ENCODE data around the gene MOB1A. TPM values are rescaled to one million over a fixed set of nuclear protein-coding genes. Genes with fewer than 3 reads are reported as not detected.

Gene MOB1A
- total RNA-seq, 1 donor from 2014 or later: 60.5 TPM

DNA sequence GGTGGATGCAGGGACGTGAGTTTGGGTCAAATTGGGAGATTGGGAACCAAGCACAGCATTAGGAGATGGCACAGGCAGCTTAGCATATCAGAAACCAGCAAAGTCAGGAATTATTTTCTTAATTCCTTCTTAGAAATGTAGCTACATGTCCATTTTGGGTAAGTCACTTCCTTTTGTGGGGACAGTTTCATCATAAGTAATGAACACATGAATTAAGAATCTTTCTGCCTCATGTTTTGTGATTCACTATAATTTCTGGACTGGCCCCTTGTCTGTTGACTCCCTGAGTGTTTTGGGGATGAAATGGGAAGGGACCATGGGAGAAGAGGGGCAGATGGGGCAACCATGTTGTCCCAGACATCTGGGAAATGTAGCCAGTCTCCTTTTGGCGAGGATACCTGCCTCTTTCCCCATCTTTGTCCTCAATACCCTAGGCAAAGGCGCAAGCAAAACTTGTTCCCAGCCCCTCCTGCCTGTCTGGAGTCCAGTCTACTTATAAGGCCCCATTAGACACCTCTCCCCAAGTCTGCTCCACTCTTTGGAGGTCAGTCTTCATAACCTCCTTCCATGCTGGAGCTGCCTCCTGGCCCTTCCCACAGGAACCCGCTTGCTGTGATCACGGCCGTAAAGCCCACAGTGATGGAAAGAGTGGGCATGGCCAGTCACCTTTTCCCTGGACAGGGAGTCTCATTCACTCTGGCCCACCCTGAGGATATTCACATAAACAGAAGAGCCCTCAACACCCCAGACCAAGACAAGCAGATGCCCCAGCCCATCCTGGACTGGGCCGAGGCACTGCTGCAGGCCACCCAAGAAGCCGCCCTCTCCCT is 45.5 kb upstream of the MOB1A start:
- Mint-ChIP-seq H3K4me3 (ENCODE audit: unreplicated experiment) (no peak overlapping the region), H3K27ac (ENCODE audit: unreplicated experiment) (peak overlapping the region; percentile 43), H3K9me3 (ENCODE audit: unreplicated experiment) (peaks cover 4% of the 10 kb centered on the region), H3K4me1 (ENCODE audit: low read depth, unreplicated experiment) (peaks cover 15% of the 10 kb centered on the region), H3K27me3 (ENCODE audit: unreplicated experiment) (peaks cover 2% of the 10 kb centered on the region), H3K36me3 (ENCODE audit: unreplicated experiment) (no peaks in the 10 kb centered on the region)
- TF ChIP-seq, protein P1, sequence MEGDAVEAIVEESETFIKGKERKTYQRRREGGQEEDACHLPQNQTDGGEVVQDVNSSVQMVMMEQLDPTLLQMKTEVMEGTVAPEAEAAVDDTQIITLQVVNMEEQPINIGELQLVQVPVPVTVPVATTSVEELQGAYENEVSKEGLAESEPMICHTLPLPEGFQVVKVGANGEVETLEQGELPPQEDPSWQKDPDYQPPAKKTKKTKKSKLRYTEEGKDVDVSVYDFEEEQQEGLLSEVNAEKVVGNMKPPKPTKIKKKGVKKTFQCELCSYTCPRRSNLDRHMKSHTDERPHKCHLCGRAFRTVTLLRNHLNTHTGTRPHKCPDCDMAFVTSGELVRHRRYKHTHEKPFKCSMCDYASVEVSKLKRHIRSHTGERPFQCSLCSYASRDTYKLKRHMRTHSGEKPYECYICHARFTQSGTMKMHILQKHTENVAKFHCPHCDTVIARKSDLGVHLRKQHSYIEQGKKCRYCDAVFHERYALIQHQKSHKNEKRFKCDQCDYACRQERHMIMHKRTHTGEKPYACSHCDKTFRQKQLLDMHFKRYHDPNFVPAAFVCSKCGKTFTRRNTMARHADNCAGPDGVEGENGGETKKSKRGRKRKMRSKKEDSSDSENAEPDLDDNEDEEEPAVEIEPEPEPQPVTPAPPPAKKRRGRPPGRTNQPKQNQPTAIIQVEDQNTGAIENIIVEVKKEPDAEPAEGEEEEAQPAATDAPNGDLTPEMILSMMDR (IDR thresholded peaks at IDR 0.05; ENCODE audit: partially characterized antibody, unreplicated experiment): no peak
- no peak for DNase-seq

DNA sequence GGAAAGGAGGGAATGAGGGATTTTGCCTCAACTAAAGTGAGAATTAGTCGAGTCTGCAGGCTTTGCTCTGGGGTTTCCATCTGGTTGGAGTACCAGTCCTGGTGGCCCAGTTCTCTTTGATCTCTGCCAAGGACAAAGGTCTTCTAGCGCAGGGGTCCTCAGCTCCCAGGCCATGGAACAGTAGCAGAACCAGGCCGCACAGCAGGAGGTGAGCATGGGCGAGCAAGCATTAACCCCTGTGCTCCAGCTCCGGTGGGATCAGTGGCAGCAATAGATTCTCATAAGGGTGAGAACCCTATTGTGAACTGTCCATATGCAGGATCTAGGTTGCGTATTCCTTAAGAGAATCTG is 43.6 kb upstream of the MOB1A start:
- Mint-ChIP-seq H3K27me3 (ENCODE audit: unreplicated experiment) (peaks cover 2% of the 10 kb centered on the region), H3K9me3 (ENCODE audit: unreplicated experiment) (peaks cover 1% of the 10 kb centered on the region), H3K36me3 (ENCODE audit: unreplicated experiment) (no peaks in the 10 kb centered on the region), H3K27ac (ENCODE audit: unreplicated experiment) (no peak overlapping the region), H3K4me3 (ENCODE audit: unreplicated experiment) (no peak overlapping the region), H3K4me1 (ENCODE audit: low read depth, unreplicated experiment) (peaks cover 13% of the 10 kb centered on the region)
- no peak for DNase-seq
- TF ChIP-seq, protein P1 (IDR thresholded peaks at IDR 0.05; ENCODE audit: partially characterized antibody, unreplicated experiment): no peak

DNA sequence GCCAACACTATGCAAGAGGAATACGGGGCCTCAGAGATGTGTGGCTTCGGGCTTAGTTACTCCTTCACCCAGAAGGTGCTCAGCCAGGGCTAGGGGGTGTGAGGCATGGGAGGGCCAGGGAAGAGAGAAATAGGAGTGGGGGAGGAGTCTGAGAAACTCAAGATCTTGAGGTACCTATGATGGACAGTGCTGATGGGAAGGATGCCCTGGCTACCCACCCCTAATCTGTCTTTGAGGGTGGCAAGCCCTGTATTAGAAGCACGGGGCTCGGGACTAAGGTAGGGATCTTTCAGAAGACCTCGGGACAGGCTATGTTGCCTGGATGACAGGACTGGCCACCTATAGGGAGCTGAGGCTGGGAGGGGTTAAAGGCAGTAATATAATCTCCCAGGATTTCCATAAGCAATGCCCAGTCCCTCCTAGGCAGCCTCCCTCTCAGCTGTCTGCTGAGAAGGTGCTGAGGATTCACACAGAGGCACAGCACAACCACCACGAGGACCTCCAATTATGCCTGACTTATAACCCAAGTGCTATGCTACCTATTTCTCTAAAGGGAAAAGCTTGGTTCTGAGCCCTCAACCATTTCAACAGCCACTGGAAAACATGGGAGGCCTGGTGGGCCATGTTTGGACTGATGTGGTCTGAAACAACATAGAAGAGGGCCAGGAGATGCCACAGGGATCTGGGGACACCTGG is 43.1 kb upstream of the MOB1A start:
- no peak for DNase-seq
- Mint-ChIP-seq H3K36me3 (ENCODE audit: unreplicated experiment) (no peaks in the 10 kb centered on the region), H3K27me3 (ENCODE audit: unreplicated experiment) (peaks cover 2% of the 10 kb centered on the region), H3K4me3 (ENCODE audit: unreplicated experiment) (no peak overlapping the region), H3K27ac (ENCODE audit: unreplicated experiment) (no peak overlapping the region), H3K9me3 (ENCODE audit: unreplicated experiment) (peaks cover 1% of the 10 kb centered on the region), H3K4me1 (ENCODE audit: low read depth, unreplicated experiment) (peaks cover 11% of the 10 kb centered on the region)
- TF ChIP-seq, protein P1 (IDR thresholded peaks at IDR 0.05; ENCODE audit: partially characterized antibody, unreplicated experiment): no peak

DNA sequence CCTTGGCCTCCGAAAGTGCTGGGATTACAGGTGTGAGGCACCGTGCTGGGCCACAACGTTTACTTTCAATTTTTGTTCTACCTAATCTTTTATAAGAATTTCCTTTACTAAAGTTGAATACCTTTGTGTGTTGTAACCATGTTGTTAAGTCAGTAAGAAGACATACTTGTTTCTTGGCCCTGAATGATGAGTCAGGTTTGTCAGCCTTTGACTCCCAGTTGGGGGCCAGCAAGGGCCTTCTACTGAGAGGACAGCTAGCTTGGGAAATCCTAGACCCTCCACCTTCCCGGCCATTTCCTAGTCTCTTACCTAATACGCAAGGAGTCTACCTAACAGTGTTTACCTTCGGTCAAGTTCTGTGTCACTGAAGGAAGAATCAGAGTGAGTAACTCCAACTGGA is 42.4 kb upstream of the MOB1A start:
- Mint-ChIP-seq H3K36me3 (ENCODE audit: unreplicated experiment) (no peaks in the 10 kb centered on the region), H3K4me3 (ENCODE audit: unreplicated experiment) (no peak overlapping the region), H3K9me3 (ENCODE audit: unreplicated experiment) (peaks cover 1% of the 10 kb centered on the region), H3K27ac (ENCODE audit: unreplicated experiment) (no peak overlapping the region), H3K27me3 (ENCODE audit: unreplicated experiment) (no peaks in the 10 kb centered on the region), H3K4me1 (ENCODE audit: low read depth, unreplicated experiment) (peaks cover 4% of the 10 kb centered on the region)
- TF ChIP-seq, protein P1 (IDR thresholded peaks at IDR 0.05; ENCODE audit: partially characterized antibody, unreplicated experiment): no peak
- no peak for DNase-seq
